SH-SY5Y (cell line): ENCODE data around the gene IL6.

Experiments used
- GATA2 ChIP-seq: IDR thresholded peaks from 2 replicates; pipeline ENCODE4 v1.6.1; 2011; ENCODE audit warnings: mild to moderate bottlenecking, low read depth, low read length
- GATA3 ChIP-seq: IDR thresholded peaks from 2 replicates; pipeline ENCODE4 v1.6.1; 2011; ENCODE audit warnings: low read depth, mild to moderate bottlenecking, low read length, moderate library complexity

- TF ChIP-seq GATA3 (no peak), GATA2 (no peak)
Observed at GRCh38 chr7:22700559-22701002, 26.4 kb upstream of the IL6 start.
